Measurements from ENCODE around the gene VPS35L.

The VPS35L gene

DNA sequence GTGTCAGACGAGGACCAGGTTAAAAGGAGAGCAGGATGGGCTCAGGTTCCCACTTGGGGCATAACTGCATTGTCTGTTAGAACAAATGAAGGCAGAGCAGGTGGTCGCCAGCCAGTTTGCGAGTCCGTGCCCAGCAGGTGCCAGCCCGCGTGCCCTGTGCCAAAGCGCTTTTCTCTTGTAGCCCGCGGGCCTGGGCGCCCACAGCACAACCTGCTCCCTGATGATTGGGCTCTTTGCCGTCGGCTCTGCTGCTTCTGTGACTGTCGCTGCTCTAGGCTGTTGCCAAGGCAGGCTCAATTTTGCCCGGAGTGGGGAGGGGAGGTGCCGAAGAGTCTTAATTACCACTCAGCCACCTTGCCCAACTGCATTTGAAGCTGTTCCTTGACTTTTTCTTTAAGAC lies 141.5 kb downstream of the VPS35L start:
- DNase-seq = no peak

DNA sequence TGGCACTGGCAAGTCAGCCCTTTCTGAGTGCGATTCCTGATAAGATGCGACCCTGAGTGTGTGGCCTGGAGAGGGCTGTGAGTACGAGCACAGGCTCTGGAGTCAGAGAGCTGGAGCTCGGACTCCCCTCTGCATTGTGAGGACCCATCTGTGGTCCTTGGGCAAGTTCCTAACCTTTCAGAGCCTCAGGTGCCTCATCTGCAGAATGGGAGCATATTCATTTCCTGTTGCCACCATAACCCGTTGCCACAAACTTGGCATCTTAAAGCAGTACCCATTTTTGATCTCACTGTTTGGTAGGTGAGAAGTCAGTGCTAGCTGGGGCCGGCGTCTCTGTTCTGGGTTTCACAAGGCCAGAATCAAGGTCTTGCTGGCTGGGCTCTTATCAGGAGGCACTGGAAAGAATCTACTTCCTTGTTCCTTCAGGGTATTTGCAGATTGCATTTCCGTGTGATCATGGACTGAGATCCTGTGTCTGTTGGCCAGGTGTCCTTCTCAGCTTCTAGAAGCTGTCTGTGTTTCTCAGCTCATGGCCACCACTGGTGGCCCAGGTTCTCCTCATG lies 142.3 kb downstream of the VPS35L start:
- DNase-seq = no peak

DNA sequence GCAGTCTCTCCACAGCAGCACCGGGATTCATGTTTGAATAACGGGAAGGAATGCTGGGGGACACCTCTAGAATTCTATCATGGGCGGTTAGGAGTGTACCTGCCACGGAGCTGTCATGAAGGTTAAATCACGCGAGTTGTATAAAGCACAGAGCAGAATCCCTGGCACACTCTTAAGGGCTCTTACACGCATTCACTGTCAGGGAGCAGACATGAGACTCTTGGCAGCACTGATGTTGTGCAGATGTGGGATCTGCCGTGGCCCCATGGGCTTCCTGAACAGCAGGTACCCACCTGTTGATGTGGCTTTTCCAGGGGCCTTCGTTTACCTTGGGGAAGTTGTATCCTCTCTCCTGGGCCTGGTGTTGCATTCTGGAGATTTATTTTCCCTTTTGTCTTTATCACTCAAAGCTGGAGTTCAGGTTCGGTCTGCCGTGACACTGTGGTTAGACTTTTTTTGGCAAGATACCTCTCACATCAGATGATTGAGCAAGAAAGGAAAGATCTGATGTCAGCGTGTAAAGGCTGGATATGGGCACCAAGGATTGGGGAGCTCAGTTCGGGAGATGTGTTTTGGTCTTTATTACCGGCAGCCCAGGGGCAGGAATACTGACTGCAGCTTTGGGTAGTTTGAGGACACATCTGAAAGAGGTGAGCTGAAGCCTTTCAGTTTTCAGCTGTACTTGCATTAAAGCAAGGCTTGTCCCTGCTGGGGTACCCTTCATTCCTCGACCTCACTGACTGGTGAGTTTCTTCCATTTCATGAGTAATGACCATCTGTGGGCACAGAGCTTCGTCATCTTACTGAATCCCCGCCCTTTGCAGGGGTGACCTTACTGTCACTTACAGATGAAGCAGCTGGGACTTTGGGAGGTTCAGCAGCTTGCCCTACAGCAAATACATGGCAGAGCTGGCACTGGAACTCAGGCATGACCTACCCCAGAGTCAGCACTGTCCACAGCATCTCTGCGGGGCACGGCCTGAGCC lies 143.3 kb downstream of the VPS35L start:
- no peak for DNase-seq

DNA sequence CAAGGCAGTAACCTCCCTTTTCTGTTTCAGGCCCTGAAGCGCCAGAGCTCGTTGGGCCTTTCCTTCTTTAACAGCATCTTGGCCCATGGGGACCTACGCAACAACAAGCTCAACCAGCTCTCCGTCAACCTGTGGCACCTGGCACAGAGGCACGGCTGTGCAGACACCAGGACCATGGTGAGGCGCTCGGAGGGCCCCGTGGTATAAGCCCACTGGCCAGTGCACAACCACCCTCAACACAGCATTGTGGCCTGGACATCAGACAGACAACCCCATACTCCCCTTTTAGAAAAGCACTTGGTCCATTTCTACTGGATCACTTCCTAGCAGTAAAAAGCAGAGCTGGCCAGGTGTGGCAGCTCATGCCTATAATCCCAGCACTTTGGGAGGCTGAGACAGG lies 144.0 kb downstream of the VPS35L start:
- no peak for DNase-seq

DNA sequence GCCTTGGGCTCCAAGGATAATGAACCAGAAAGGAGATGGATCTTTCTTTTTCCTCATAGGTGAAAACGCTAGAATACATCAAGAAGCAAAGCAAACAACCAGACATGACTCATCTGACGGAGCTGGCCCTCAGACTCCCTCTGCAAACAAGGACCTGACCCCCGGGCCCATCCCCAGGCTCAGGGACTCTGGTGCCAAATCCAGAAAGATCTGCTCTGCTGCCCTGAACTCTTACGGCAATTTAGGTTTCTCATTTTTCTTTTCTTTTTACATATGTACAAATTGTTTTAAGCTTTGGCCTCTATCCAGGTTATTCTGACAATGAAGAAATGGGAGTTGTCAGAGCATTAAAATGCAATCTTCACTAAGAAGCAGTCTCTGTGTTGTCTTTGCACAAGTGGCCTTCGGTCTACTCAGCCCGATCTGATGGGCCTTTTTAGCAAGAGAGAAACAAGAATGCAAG lies 144.8 kb downstream of the VPS35L start:
- DNase-seq = peak; percentile 9

DNA sequence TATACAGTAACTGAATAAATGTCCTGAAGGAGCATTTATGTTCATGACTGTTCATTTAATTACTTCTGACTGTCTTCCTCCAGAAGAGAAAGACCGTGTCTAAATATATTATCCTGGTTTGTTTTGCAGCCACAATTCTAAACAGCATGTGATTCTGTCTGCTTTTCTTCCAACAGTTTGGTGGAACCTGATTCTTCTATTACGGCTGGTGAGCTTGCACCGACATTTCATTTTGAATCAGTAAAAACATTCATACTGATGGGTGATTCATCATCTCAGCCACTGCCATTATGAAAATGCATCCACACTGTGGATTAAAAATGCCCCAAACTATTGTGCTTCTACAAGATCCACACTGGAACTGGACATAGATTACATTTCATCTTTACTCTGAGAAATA lies 145.6 kb downstream of the VPS35L start:
- DNase-seq = no peak

DNA sequence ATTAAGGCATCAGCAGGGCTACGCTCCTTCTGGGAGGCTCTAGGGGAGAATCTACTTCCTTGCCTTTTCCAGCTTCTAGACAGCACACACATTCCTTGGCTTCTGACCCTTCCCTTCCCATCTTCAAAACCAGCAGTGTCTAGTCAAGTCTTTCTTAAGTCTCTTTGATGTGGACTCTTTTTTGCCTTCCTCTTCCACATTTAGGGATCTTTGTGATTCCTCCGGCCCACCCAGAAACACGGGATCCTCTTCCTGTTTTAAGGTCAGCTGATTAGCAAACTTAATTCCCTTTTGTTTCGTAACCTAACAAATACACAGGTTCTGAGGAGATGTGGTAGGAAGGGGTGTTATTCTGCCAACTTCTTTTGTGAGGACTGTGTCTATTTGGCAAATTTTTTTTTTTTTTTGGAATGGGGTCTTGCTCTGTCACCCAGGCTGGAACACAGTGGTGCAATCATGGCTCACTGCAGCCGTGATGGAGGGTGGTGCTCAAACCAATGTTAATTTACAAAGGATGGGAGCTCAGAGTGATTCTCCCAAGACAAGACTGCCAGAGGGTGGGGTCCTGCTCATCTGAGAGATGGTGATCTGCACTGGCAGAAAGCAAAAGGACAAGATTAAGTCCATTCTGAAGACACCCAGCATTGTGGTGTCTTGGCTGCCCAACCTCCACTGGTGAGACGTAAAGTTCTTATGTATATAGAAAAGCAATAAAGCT lies 147.8 kb downstream of the VPS35L start:
- no peak for DNase-seq

DNA sequence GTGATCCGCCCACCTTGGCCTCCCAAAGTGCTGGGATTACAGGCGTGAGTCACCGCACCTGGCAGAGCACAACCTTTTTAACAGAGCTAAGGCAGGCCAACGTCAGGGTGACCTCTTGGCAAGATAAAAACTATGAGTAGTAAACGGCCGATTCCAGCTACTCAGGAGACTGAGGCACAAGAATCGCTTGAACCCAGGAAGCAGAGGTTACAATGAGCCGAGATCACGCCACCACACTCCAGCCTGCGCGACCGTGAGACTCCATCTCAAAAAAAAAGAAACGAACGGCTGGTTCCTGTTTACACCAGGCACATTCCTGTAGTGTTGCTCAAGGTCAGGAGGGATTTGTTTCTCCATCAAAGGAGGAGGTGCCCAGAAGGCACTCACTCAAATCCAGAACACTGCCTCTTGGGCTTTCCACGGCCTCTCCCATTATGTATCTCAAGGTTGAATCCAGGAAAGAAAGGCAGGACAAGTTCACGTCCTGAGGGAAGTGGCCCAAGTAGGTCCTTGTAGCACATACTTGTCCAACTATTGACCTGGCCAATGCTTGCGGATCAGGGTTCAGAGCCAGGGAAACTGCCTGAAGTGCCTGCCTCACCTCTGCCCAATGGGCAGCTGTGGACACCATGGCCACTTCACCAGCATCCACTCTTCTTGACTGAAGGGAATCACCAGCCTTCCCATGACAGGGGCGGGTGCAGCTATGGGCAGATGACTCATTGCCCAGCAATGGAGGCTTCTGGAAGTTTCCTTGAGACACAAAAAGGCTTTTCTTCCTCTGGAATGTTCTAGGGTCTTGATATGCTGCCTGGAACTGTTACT lies 149.0 kb downstream of the VPS35L start:
- DNase-seq = no peak

DNA sequence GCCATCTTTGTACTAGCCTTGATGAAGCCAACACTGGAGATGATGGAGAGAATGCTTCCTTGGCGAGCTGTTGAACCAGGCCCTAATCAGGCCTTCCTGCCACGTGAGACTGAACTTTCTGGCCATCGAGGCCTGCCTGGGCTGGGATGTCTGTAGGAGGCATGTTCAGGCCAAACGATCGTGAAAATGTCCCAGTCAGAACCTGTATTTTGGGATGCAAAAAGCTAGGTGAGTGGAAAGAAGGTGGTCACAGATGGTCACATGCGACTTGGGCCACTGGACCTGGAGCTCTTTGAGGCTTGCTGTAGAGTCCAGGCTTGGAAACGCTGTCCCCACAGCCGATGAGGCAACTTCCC lies 149.6 kb downstream of the VPS35L start:
- DNase-seq = no peak

DNA sequence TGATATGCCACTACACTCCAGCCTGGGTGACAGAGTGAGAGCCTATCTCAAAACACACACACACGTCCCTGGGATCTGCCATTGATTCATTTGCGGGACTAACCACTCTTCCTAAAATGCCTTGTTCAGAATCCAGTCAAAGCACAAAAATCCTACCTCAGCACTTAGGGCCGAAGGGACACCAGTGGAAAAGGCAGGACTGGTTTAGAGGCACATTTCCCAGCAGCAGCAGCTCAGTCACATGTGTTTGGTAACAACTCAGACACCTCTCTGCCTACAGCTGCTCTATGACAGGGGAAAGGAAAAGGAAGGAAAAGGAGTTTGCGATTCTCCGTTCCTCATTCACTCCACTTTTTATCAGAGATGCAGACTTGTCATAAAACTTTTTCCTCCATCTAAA lies 150.3 kb downstream of the VPS35L start:
- no peak for DNase-seq

DNA sequence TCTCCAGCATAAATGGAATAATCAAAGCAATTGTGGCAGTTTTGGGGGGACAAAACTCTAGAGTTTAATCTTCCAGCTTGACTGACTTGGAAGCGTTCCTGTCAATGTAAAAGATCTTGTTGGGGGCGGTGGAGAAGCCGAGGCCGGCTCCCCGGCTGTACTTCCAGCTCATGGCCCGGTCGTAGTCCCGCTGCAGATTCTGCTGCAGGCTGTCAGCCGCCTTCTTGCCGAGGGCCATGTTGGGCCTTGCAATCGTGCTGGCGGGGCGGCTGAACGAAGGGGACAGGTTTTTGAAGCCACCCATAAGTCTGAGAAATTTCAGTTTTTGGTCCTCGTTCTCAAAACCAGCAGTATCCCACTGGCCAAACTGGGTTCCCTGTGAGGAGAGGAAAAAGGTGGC lies 151.3 kb downstream of the VPS35L start:
- DNase-seq = no peak

DNA sequence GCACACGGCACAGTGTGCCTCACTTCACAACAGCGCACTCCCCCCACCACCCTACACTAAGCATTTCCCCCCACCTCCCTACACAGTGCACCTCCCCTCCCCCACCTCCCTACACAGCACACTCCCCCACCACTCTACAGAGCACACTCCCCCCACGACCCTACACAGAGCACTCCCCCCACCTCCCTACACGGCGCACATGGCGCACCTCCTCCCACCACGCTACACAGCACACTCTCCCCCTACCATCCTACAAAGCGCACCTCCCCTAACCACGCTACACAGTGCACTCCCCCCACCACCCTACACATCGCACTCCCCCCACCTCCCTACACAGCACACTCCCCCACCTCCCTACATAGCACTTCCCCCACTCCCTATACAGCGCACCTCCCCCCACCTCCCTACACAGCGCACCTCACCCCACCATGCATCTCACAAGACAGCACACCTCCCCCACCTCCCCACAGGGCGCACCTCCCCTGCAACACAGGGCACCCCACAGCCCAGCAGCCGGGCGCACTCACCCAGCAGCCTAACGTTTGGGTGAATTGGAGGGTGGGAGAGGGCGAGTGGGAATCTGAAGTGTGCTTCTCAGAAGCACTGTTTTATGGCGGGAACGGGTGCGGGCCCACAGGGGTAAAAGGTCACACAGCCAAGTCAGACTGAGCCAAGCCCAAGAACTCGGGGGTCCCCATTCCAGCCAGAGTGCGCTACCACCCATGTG lies 152.2 kb downstream of the VPS35L start:
- DNase-seq = no peak

DNA sequence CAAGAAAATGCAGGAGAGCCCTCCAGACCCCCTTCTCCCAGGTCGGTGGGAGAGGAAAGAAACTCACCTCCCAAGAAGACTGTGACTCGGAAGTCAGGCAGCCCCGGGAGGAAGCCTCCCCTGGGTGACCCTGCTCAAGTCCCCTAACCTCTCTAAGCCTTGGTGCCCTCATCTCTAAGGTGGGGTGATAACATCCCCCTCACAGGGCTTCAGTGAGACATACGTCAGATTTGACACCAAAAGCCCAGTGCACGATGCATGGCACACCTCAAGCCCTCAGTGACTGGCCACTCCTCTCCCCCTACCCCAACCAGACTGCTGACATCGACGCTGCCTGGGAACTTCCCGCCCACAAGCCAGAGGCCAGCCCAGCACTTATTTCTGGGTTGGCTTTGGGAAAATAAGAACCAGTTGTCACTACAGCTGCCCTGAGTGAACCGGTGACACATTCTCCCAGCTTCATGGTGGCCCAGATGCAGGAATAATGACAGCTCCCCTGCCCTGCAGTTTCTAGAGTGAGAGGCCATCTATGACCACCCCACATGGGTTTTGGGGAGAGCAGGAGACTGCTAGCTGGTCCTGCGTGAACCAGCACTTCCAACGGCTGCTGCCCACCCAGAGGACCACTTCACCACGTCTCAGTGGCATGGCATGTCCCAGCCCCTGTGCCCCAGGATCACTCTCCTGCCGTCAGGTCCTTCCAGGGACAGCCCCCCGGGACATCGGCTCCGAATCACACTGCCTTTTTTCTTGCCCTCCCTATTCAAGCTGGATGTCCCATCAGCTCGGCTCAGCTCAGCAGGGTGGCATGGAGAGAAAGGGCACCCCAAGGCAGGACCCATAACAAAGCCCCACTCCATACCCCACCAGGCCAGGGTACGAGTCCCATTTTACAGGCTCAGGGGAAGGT lies 153.0 kb downstream of the VPS35L start:
- no peak for DNase-seq

DNA sequence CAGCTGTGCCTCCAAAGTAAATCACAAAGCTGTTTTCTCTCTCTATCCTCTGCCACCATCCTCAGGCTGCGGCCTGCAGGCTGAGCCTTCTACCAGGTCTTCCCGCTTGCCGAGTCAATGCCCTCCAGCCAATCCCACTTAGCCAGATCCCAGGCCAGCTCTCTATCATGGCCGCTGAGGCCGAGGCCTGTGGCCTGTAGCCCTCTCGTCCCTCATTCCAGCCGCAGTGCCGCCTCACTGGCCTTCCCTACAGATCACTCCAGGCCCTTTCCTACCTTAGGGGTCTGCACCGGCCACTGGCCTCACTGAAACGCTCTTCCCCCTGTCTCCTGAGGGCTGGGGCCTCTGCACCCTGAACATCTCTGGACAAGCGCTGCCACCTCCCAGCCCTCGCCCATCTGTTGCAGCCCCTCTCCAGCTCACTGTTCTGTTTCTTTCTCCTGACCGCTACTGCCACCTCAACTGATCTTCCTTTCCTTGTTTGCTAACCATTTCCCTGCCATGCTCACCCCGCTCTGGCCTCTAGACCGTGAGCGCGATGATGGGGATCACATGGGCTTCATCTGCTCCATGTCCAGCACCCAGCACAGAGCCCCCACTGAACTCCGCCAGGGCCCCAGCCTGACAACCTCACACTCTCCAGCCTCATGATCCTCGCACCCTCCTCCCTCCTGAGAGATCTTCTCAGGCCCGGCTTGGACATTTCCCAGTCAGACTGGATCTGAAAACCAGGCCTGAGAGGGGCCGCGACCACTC lies 154.1 kb downstream of the VPS35L start:
- no peak for DNase-seq

DNA sequence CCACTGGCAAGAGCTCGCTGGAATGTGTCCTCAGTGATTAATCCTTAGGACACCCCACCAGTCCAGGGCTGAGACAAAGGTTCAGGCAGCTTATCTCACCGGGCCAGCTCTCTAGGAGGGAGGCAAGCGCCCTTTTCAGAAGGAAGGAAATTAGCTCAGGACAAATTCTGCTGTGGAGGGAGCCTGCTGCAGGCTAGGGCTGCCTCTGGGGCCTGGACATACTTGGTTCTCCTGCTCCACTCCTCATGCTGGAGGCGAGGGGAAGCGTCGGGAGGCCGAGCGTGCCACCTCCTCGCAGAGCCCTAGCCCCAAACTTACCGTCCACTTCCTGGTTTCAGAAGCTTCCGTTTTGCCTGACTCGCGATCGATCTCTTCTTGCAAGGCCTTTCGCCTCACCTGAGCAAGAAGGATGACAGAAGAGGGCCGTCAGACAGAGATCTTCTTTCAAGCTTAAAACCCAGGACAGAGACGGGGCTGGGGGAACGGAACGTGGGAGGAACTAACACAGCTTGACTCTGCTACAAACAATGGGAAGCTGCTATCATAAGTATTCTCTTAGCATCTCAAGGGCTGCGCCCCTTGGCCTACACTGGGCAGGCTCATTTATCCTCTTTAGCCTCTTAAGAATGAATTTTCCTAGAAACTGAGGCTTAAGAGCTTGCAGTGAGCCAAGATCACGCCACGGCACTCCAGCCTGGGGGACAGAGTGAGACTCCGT lies 154.8 kb downstream of the VPS35L start:
- DNase-seq = no peak

DNA sequence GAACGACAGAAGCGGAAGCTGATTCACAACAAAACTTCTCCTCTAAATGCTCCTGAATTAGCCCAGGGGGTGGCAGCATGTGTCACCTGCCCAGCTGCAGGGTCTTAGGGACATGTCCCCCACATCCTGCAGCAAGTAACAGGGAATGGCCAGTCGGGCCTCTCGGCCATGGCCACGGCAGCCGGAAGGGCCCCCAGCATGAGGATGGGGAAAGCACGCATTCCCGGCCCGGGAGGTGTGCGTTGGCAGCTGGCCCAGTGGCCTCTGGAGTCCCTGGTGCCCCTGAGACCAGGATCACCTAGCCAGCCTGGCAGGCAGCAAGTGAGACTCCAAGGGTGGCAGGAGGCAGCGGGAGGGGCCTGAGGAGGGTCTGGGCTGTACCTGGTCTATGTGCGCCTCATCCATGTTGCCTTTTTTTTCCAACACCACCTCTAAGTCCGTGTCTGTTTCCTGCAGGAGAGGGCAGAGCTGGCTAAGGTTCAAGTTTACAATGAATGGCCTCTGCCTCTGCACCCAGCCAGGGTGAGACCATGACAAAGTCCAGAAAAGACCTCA lies 155.6 kb downstream of the VPS35L start:
- DNase-seq = no peak

DNA sequence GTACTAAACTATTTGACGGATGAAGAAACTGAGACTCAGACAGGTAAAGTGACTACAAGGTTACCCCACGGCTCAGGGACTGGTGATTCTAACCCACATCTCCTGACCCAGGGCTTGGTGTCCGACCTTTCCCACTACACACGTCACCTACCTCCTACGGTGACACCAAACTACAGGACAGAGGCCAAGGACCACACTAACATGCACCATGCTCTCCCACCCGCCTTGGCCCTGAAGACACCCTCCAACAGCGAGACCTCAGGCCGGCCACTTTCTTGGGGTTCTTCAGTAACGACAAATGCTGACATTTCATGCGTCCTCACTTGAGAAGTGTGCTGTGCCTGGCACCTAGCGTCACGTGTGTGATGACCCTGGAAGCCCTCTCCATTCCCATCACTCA lies 156.1 kb downstream of the VPS35L start:
- no peak for DNase-seq

DNA sequence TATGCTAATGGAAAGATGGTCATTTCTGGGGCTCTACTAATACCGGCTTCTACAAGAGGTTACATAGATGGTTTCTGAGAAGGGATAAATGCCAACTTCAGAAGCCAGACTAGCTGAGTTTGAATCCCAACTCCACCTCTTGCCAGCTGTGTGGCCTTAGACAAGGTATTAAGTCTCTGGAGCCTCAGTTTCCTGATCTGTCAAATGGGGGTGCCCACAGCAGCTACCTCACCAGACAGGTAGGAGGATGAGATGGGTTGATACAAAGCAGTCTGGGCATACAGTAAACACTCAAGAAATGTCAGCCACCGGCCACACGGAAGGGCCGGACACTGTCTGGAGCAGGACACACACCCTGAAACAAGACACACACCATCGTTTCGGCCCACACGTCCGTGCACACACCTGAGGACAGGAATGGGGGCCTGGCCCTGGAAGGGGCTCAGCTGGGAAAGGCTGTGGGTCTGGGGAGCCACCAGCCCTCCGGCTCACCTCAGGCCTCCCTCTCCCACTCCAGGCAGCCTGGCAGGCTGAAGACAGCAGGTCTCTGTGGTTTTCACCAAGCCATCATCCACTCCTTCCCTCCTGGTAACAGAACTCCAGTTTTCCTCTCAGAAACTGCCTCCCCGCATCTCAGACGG lies 157.0 kb downstream of the VPS35L start:
- no peak for DNase-seq

DNA sequence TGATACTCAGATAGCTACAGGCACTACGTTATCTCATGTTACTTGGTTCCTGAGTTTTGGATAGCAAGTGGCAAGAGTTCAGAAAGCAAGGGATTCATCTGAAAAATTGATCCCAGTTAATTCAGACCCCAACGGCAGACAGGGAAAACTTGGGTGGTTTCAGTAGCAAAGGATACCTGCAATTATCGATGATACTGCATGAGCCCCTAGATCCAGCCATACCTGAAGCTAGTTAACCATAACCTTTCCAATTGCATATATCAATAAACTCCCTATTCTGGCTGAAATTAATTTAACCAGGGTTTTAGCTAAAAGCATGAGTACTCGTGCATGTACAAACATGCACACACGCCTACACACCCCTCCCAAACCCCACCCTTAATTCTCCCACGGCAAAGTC lies 158.2 kb downstream of the VPS35L start:
- no peak for DNase-seq
